Bronchial epithelial cell (primary cell): Measurements from ENCODE around the gene SUPT7L. TPM values are rescaled to one million over a fixed set of nuclear protein-coding genes. Genes with fewer than 3 reads are reported as not detected.

Source experiments
- DNase-seq: peaks from one replicate; pipeline ENCODE4 v3.0.0-alpha.2; 2010; ENCODE audit warnings: low read depth
- FAIRE-seq: peaks from 2 replicates; lab custom pipeline; 2011; peaks lifted over from hg19 to GRCh38; lab: Jason Lieb, UNC
- H3K27me3 ChIP-seq: 2 replicates; pipeline ENCODE4 v1.5.1; 2011; ENCODE audit warnings: low read length; ENCODE audit not compliant: control insufficient read depth, insufficient read depth
- H3K36me3 ChIP-seq: 2 replicates; pipeline ENCODE4 v1.5.1; 2011; ENCODE audit warnings: low read length; ENCODE audit not compliant: control insufficient read depth, insufficient read depth
- H3K4me3 ChIP-seq: 2 replicates; pipeline ENCODE4 v1.5.1; 2011; ENCODE audit warnings: mild to moderate bottlenecking, low read depth, low read length, control low read depth
- total RNA-seq: library from RNA; depleted of rRNA; stranded (reverse); fragments of >200 nt; gene quantifications from 2 replicates; pipeline ENCODE4 v1.2.1, GENCODE V29; 2014
- TF ChIP-seq, protein P1 (sequence below): IDR thresholded peaks from 2 replicates; pipeline ENCODE4 v1.5.1; 2011; ENCODE audit warnings: mild to moderate bottlenecking, moderate library complexity, low read length, control low read depth, inconsistent platforms; ENCODE audit not compliant: insufficient read depth, severe bottlenecking

SUPT7L gene
- total RNA-seq, 1 donor from 2014 or later: 10.5 TPM

DNA sequence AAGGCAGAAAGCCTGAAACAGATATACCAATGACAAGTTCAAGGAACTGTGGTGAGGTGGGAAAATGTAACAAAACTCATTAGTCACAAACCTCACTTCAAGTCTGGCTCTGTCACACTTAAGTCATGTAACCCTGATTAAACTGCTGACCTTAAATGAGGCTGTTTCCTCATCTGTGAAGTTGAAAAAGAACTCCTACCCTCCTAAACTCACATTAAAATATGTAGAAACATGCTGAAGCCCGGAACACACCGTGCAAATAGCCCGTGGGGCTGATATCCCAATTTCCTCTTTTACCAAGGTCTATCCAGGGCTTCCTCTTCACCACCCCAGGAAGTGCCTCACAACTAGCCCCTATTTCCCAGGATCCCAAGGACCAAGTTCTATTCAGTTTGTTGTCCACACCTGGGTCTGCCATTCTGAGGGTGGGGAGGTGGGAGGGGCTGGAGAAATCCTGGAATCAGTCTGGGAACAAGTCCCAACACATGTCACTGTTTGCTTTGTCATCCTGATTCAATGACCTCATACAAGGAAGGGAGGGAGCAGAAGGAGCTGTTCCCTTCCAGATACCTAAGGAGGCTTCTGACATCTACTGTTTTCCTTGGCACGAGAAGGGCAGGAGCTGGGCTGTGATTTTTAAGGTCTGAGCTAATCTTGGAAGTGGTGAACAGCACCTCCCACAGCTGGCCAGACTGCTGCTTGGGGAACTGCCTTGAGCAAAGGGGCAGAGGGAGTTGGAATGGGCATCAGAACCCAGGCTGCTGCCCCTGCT is 42.6 kb upstream of the SUPT7L start:
- peak; percentile 66 for FAIRE-seq
- TF ChIP-seq, protein P1, sequence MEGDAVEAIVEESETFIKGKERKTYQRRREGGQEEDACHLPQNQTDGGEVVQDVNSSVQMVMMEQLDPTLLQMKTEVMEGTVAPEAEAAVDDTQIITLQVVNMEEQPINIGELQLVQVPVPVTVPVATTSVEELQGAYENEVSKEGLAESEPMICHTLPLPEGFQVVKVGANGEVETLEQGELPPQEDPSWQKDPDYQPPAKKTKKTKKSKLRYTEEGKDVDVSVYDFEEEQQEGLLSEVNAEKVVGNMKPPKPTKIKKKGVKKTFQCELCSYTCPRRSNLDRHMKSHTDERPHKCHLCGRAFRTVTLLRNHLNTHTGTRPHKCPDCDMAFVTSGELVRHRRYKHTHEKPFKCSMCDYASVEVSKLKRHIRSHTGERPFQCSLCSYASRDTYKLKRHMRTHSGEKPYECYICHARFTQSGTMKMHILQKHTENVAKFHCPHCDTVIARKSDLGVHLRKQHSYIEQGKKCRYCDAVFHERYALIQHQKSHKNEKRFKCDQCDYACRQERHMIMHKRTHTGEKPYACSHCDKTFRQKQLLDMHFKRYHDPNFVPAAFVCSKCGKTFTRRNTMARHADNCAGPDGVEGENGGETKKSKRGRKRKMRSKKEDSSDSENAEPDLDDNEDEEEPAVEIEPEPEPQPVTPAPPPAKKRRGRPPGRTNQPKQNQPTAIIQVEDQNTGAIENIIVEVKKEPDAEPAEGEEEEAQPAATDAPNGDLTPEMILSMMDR: no peak
- no peaks in the 10 kb centered on the region for H3K36me3 ChIP-seq
- no peaks in the 10 kb centered on the region for H3K27me3 ChIP-seq
- no peak overlapping the region for H3K4me3 ChIP-seq
- DNase-seq: peak; percentile 100

DNA sequence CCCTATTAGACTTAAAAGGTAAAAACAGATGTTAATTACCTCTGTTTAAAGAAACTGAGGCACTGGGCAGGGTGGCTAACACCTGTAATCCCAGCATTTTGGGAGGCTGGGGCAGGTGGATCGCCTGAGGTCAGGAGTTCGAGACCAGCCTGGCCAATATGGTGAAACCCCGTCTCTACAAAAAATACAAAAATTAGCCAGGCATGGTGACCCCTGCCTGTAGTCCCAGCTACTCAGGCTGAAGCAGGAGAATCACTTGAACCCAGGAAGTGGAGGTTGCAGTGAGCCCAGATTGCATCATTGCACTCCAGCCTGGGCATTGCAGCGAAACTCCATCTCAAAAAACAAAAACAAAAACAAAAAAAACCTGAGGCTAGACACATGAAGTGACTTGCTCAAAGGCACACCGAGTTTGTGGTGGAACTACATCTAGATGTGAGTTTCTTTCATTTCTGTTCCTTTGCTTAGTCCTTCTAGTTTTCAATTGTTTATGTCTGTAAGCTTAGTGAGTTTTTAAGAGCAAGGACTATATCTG is 41.0 kb upstream of the SUPT7L start:
- Histone ChIP-seq H3K27me3 (no peaks in the 10 kb centered on the region), H3K4me3 (no peak overlapping the region), H3K36me3 (no peaks in the 10 kb centered on the region)
- DNase-seq (peak; percentile 18), FAIRE-seq (no peak)
- TF ChIP-seq, protein P1: no peak

DNA sequence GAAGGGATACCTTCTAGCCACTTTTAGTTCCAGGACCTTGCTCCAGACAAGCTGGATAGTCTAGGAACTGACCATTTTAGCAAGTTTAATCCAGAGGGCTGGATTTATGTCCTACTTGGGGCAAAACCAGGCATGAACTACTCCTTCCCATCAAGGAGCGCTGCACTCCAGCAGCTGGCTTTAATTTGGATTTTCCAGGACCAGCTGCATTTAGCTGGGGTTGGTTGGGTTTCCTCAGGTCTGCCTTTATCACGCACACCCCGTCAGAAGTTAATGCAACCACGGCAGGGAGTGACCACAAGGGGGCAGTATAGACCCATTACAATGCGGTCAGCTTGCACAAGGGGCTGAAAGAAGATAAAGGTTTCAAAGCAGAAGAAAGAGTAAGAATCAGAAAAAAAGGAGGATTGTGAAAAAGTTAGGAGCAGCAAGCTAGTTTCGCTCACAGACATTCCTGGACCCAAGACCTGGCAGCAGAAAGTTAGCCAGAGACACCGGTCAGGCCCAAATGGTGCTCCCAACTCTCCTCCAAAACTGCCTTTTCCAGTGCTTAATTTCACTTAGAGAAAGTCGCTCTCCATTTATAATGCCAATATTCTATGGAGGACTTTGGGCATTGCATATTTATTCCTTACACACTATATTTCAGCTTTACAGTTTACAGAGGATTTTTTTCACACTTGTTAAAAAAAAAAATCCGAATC is 40.4 kb upstream of the SUPT7L start:
- peak; percentile 80 for DNase-seq
- Histone ChIP-seq H3K4me3 (no peak overlapping the region), H3K27me3 (no peaks in the 10 kb centered on the region), H3K36me3 (no peaks in the 10 kb centered on the region)
- no peak for FAIRE-seq
- TF ChIP-seq, protein P1: peak; percentile 85

GRCh38 chr2:27702302-27702701 is 38.9 kb upstream of the SUPT7L start:
- Histone ChIP-seq H3K36me3 (no peaks in the 10 kb centered on the region), H3K4me3 (no peak overlapping the region), H3K27me3 (no peaks in the 10 kb centered on the region)
- TF ChIP-seq, protein P1: no peak
- no peak for DNase-seq
- no peak for FAIRE-seq

GRCh38 chr2:27701676-27702075 is 38.3 kb upstream of the SUPT7L start:
- Histone ChIP-seq H3K4me3 (no peak overlapping the region), H3K27me3 (no peaks in the 10 kb centered on the region), H3K36me3 (no peaks in the 10 kb centered on the region)
- no peak for FAIRE-seq
- no peak for DNase-seq
- TF ChIP-seq, protein P1: no peak
